ENCODE measurements around the gene PDPK1. TPM values are rescaled to one million over a fixed set of nuclear protein-coding genes. Genes with fewer than 3 reads are reported as not detected.
"Not testable (repeated sequence)": the region's sequence is repeated elsewhere in the genome, so short reads cannot be mapped to it uniquely, and the experiment has no call there.

PDPK1 gene
- total RNA-seq, 1 donor from 2014 or later = 11.8 TPM

DNA sequence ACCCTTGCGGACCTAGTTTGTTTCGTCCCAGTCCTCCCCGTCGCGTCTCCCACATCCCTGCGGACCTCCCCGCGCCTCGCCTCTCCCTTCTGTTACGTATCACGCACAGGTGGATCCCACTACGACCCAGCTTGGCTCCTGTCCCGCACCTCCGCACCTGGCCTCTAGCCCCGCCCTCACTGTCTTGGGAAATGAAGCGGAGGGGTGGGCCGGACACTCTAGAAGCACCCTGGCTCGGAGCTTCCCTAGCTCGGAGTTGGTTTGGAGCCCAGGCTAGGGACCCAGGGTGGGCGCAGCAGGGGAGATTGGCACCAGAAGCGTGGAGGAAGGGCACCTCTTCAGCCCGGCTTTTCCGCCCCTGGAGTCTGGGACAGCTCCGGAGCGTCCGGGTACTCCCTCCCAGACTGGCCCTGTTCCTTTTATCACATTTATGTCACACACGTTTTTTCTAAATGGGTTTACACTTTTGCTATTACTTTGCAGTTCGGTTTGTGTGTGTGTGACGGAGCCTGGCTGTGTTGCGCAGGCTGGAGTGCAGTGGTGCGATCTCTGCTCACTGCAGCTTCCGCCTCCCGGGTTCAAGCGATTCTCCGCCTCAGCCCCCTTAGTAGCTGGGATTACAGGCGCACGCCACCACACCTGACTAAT lies 5.2 kb upstream of the PDPK1 start:
- TF ChIP-seq, protein P1, sequence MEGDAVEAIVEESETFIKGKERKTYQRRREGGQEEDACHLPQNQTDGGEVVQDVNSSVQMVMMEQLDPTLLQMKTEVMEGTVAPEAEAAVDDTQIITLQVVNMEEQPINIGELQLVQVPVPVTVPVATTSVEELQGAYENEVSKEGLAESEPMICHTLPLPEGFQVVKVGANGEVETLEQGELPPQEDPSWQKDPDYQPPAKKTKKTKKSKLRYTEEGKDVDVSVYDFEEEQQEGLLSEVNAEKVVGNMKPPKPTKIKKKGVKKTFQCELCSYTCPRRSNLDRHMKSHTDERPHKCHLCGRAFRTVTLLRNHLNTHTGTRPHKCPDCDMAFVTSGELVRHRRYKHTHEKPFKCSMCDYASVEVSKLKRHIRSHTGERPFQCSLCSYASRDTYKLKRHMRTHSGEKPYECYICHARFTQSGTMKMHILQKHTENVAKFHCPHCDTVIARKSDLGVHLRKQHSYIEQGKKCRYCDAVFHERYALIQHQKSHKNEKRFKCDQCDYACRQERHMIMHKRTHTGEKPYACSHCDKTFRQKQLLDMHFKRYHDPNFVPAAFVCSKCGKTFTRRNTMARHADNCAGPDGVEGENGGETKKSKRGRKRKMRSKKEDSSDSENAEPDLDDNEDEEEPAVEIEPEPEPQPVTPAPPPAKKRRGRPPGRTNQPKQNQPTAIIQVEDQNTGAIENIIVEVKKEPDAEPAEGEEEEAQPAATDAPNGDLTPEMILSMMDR (IDR thresholded peaks at IDR 0.05; ENCODE audit: insufficient read depth, low read length, severe bottlenecking) = no peak
- Histone ChIP-seq H3K27me3 (ENCODE audit: control insufficient read depth, insufficient read depth, low read length) (no peaks in the 10 kb centered on the region), H3K4me3 (ENCODE audit: low read depth, low read length) (peak overlapping the region; percentile 80), H3K36me3 (ENCODE audit: control insufficient read depth, insufficient read depth, low read length) (peaks cover 8% of the 10 kb centered on the region)
- DNase-seq (ENCODE audit: low read depth) (peak; percentile 54), FAIRE-seq (no peak)

DNA sequence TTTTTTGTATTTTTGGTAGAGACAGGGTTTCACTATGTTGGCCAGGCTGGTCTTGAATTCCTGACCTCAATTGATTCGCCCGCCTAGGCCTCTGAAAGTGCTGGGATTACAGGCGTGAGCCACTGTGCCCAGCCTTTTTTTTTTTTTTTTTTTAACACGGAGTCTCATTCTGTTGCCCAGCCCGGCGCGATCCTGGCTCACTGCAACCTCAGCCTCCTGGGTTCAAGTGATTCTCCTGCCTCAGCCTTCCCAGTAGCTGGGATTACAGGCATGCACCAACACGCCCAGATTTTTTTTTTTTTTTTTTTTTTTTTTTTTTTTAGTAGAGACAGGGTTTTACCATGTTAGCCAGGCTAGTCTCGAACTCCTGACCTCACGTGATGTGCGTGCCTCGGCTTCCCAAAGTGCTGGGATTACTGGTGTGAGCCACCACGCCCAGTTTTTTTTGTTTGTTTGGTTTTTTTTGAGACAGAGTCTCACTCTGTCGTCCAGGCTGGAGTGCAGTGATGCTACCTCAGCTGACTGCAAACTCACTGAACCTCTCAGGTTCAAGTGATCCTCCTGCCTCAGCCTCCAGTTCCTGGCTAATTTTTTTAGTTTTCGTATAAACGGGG lies 4.6 kb upstream of the PDPK1 start:
- H3K4me3 ChIP-seq (ENCODE audit: low read depth, low read length) = peak overlapping the region; percentile 80
- H3K27me3 ChIP-seq (ENCODE audit: control insufficient read depth, insufficient read depth, low read length); DNase-seq (ENCODE audit: low read depth); FAIRE-seq; H3K36me3 ChIP-seq (ENCODE audit: control insufficient read depth, insufficient read depth, low read length): not testable (repeated sequence)

DNA sequence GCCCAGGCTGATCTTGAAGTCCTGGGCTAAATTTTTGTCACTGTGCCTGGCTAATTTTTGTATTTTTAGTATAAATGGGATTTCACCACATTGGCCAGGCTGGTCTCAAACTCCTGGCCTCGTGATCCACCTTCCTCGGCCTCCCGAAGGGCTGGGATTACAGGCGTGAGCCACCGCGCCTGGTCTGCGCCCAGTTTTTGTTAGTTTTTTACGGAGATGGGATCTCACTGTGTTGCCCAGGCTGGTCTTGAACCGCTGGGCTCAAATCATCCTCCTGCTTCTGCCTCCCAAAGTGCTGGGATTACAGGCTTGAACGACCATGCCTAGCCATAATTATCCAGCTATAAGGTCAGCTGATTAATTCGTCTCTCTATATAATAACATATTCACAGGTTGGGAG lies 3.9 kb upstream of the PDPK1 start:
- H3K36me3 ChIP-seq (ENCODE audit: control insufficient read depth, insufficient read depth, low read length) = peaks cover 3% of the 10 kb centered on the region
- TF ChIP-seq, protein P1 (IDR thresholded peaks at IDR 0.05; ENCODE audit: insufficient read depth, low read length, severe bottlenecking) = no peak
- FAIRE-seq = no peak
- DNase-seq (ENCODE audit: low read depth) = no peak
- H3K4me3 ChIP-seq (ENCODE audit: low read depth, low read length) = no peak overlapping the region
- no peaks in the 10 kb centered on the region for H3K27me3 ChIP-seq (ENCODE audit: control insufficient read depth, insufficient read depth, low read length)

DNA sequence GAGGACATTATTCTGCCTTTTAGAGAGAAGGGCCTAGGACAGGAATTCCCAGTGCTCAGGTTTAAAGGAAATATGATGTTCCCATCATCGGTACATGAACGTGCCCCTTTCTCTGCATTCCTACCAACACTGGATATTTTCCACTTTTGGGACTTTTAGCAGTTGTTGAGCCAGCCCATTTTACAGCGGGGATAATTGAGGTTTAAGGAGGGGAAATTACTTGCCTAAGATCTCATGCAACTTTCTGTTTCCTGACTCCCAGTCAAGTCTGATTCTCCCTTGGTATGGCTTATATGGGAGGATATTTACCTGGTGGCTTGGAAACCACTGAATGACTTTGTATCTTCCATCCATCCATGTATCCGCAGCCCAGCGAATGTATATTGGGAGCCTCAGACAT lies 3.5 kb upstream of the PDPK1 start:
- H3K27me3 ChIP-seq (ENCODE audit: control insufficient read depth, insufficient read depth, low read length); H3K36me3 ChIP-seq (ENCODE audit: control insufficient read depth, insufficient read depth, low read length); DNase-seq (ENCODE audit: low read depth); H3K4me3 ChIP-seq (ENCODE audit: low read depth, low read length): not testable (repeated sequence)
- FAIRE-seq = peak; percentile 52

DNA sequence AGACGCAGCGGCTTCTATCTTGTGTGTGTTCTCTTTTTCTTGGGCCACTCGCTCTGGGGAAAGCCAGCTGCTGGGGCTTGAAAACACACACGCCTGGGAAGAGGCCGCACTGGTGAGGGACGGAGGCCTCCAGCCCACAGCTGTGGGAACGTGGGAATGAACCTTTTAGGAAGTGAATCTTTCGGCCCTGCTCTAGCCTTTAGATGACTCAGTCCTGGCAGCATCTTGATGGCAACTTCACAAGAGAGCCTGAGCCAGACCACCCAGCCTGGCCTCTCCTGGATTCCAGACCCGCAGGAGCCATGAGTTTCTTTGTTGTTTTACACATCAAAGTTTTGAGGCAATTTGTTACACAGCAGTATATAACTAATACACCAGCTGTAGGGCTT lies 2.2 kb upstream of the PDPK1 start:
- Histone ChIP-seq H3K27me3 (ENCODE audit: control insufficient read depth, insufficient read depth, low read length) (no peaks in the 10 kb centered on the region), H3K4me3 (ENCODE audit: low read depth, low read length) (no peak overlapping the region), H3K36me3 (ENCODE audit: control insufficient read depth, insufficient read depth, low read length) (peaks cover 1% of the 10 kb centered on the region)
- no peak for DNase-seq (ENCODE audit: low read depth)
- TF ChIP-seq, protein P1 (IDR thresholded peaks at IDR 0.05; ENCODE audit: insufficient read depth, low read length, severe bottlenecking) = no peak
- no peak for FAIRE-seq

DNA sequence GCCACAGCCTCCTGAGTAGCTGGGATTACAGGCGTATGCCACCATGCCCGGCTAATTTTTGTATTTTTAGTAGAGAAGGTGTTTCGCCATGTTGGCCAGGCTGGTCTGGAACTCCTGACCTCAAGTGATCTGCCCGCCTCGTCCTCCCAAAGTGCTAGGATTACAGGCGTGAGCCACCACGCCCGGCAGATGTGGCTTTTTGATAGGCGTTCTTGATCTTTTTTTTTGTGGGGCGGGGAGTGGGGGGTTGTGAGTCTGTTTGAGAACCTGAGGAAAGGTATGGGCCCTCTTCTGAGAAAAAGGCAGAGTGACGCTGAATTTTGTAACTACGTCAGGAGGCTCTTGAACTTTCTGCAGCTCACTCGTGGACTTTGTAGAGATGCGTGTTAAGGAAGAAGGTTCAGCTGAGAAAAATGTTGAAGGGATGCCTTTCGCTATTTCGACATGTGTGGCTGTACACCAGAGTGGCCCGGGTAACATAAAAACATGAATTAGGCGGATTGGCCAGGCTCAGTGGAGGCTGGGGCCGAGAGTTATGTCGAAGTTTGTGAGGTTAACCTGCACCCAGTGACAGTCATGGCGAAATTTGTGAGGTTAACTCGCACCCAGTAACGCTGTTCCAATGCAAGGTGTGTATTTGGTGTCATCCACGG lies 1.5 kb downstream of the PDPK1 start:
- H3K36me3 ChIP-seq (ENCODE audit: control insufficient read depth, insufficient read depth, low read length); H3K27me3 ChIP-seq (ENCODE audit: control insufficient read depth, insufficient read depth, low read length); H3K4me3 ChIP-seq (ENCODE audit: low read depth, low read length); DNase-seq (ENCODE audit: low read depth): not testable (repeated sequence)
- peak; percentile 40 for FAIRE-seq

DNA sequence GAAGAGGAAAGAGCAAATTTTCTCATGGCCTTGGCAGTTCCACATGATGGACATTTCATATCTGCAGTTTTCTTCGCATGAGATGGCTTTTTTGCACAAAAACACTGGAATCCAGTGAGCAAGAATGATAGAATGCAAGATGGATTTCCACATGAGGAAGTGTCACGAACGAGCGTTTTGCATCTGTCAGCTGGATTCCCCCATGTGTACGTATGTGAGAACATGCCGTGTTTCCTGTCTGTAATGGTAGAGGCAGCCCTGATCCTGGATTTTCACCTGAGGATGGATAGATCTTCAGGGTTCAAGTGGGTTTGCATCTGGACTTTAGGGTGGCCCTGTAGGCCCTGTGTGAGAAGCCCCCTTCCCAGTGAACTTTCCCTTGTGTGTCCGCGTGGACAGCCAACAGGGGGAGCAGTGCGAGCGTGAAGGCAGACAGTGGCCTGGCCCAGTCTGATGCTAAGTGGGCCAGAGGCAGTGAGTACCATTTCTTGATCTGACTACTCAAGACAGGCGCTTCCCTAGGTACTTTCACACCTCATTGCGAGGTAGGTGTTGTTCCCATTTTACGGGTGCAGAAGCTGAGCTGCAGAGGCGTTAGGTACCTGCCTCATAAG lies 2.1 kb downstream of the PDPK1 start:
- TF ChIP-seq, protein P1 (IDR thresholded peaks at IDR 0.05; ENCODE audit: insufficient read depth, low read length, severe bottlenecking) = peak; percentile 44
- not testable (repeated sequence) for H3K4me3 ChIP-seq (ENCODE audit: low read depth, low read length); DNase-seq (ENCODE audit: low read depth); FAIRE-seq; H3K36me3 ChIP-seq (ENCODE audit: control insufficient read depth, insufficient read depth, low read length); H3K27me3 ChIP-seq (ENCODE audit: control insufficient read depth, insufficient read depth, low read length)

DNA sequence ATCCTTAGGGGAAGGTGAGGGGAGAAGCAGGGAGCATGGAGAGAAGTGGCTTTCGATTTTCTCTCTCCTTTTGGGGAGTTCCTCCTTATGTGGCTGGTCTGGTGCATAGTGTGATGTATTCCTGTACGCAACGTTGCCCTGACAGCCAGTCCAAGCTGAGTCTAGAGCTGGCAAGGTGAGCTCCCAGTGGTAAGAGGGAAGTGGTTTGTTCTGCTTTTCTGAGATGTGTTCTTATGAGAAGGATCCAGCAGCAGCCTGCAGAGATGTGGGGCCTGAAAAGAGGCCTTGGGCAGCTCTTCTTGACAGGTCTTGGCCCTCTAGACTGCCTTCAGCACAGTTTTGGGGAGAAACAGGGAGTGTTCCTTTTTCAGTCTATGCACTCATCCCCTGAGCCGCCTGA lies 3.1 kb downstream of the PDPK1 start:
- not testable (repeated sequence) for H3K4me3 ChIP-seq (ENCODE audit: low read depth, low read length); H3K36me3 ChIP-seq (ENCODE audit: control insufficient read depth, insufficient read depth, low read length); FAIRE-seq; H3K27me3 ChIP-seq (ENCODE audit: control insufficient read depth, insufficient read depth, low read length); DNase-seq (ENCODE audit: low read depth)

DNA sequence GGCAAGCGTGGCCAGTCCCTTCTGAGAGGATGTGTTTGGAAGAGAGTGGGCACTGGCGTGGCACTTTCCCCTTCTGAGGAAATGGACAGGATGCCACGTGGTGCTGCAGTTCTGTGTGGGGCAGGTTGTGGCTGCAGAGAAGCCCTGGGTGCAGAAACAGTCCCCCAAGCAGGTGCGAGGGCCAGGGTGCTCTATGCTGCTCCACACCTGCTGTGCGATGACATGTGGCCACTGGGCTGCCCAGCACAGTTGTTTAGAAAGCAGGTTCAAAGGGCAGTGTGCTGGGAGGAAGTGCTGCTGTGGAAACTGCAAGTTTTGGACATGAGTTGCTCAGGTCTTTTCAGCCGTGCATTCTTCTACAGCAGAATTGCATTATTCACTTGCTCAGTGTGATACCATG lies 3.6 kb downstream of the PDPK1 start:
- not testable (repeated sequence) for H3K4me3 ChIP-seq (ENCODE audit: low read depth, low read length); H3K36me3 ChIP-seq (ENCODE audit: control insufficient read depth, insufficient read depth, low read length); FAIRE-seq; H3K27me3 ChIP-seq (ENCODE audit: control insufficient read depth, insufficient read depth, low read length); DNase-seq (ENCODE audit: low read depth)

DNA sequence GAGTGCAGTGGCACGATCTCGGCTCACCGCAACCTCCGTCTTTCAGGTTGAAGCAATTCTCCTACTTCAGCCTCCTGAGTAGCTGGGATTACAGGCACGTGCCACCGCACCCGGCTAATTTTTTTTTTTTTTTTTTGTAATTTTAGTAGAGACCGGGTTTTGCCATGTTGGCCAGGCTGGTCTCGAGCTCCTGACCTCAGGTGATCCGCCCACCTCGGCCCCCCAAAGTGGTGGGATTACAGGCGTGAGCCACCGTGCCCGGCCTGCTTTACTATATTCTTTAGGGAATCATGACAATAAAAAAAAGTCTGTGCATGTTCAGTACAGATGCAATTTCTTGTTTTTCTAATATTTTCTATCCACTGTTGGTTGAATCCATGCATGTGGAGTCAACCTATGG lies 6.0 kb downstream of the PDPK1 start:
- not testable (repeated sequence) for DNase-seq (ENCODE audit: low read depth); H3K27me3 ChIP-seq (ENCODE audit: control insufficient read depth, insufficient read depth, low read length); FAIRE-seq

More for the DNA sequence above, 6.0 kb downstream of the PDPK1 start:
- not testable (repeated sequence) for H3K4me3 ChIP-seq (ENCODE audit: low read depth, low read length); H3K36me3 ChIP-seq (ENCODE audit: control insufficient read depth, insufficient read depth, low read length)
